DOHH2 (cell line): ENCODE results near the gene PMFBP1.

ENCODE experiments used
- H3F3A ChIP-seq: fragments of 200-600 bp; sonication (generic), shearing (Covaris generic); 2 replicates; pipeline ENCODE4 v1.6.0; 2016; ENCODE audit warnings: antibody characterized with exemption, mild to moderate bottlenecking; ENCODE audit not compliant: control insufficient read depth, insufficient read depth
- H3K27ac ChIP-seq: fragments of 200-600 bp; sonication (generic); 2 replicates; pipeline ENCODE4 v1.5.1; 2014; ENCODE audit warnings: low read depth, mild to moderate bottlenecking, low read length, moderate library complexity
- H3K27me3 ChIP-seq: fragments of 200-600 bp; sonication (generic); 2 replicates; pipeline ENCODE4 v1.6.1; 2014; ENCODE audit warnings: mild to moderate bottlenecking, low read length, mixed read lengths; ENCODE audit not compliant: control insufficient read depth
- H3K36me3 ChIP-seq: fragments of 200-600 bp; sonication (generic); 2 replicates; pipeline ENCODE4 v1.6.1; 2014; ENCODE audit warnings: mild to moderate bottlenecking, low read length, moderate library complexity, mixed read lengths; ENCODE audit not compliant: control insufficient read depth
- H3K4me1 ChIP-seq: fragments of 200-600 bp; sonication (generic); 2 replicates; pipeline ENCODE4 v1.6.1; 2014; ENCODE audit warnings: mild to moderate bottlenecking, low read length, mixed read lengths; ENCODE audit not compliant: control insufficient read depth
- H3K4me2 ChIP-seq: fragments of 200-600 bp; sonication (generic); 2 replicates; pipeline ENCODE4 v1.6.0; 2014; ENCODE audit warnings: mild to moderate bottlenecking, low read length, moderate library complexity
- H3K4me3 ChIP-seq: fragments of 200-600 bp; sonication (generic); 2 replicates; pipeline ENCODE4 v1.5.1; 2014; ENCODE audit warnings: mild to moderate bottlenecking, low read length, mixed read lengths
- H3K79me2 ChIP-seq: fragments of 200-600 bp; sonication (generic); 2 replicates; pipeline ENCODE4 v1.6.1; 2014; ENCODE audit warnings: mild to moderate bottlenecking, low read length, mixed read lengths; ENCODE audit not compliant: control insufficient read depth
- H3K9me2 ChIP-seq: fragments of 200-600 bp; sonication (generic); replicated peaks from 2 replicates; pipeline ENCODE4 v1.6.1; 2014; ENCODE audit warnings: mild to moderate bottlenecking, low read length, mixed read lengths; ENCODE audit not compliant: control insufficient read depth
- H3K9me3 ChIP-seq: fragments of 200-600 bp; sonication (generic); 2 replicates; pipeline ENCODE4 v1.6.1; 2014; ENCODE audit warnings: antibody characterized with exemption, low read length, mixed read lengths; ENCODE audit not compliant: control insufficient read depth, insufficient read depth
- H4K20me1 ChIP-seq: fragments of 200-600 bp; sonication (generic); 2 replicates; pipeline ENCODE4 v1.6.0; 2014; ENCODE audit warnings: low read depth, mild to moderate bottlenecking, antibody characterized with exemption, low read length, moderate library complexity; ENCODE audit not compliant: control insufficient read depth, insufficient read depth
- CTCF ChIP-seq: fragments of 200-600 bp; sonication (generic); IDR thresholded peaks from one replicate; pipeline ENCODE4 v1.5.1; 2014; ENCODE audit warnings: antibody characterized with exemption, mild to moderate bottlenecking, low read depth, low read length; ENCODE audit not compliant: poor library complexity, severe bottlenecking
- EZH2phosphoT487 ChIP-seq: fragments of 200-600 bp; sonication (generic); IDR thresholded peaks from 2 replicates; pipeline ENCODE4 v1.6.1; 2017; ENCODE audit warnings: borderline replicate concordance, mild to moderate bottlenecking, antibody characterized with exemption, low read length, moderate library complexity, mixed read lengths

The PMFBP1 gene

DNA sequence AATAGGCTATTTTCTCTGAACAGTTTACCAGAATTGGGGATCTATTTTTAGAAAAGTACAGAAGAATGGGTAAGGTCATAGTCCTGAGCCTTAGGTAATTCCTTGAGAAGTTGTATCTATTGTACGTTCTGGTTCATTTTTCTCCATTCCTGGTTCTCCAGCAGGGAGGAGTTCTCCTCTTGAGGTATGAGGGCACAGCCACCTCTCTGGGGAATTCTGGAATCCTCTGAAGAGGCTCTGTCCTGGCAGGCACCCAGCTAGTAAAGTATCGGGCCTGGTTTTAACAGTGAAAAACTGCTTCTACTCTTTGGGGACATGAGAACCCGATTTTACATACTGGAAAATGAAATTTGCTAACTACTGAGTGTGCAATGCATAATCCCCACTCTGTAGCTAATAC is 19.6 kb upstream of the PMFBP1 start:
- Histone ChIP-seq H3K79me2 (no peaks in the 10 kb centered on the region), H3K36me3 (no peaks in the 10 kb centered on the region), H3K27ac (no peak overlapping the region), H3K4me1 (no peaks in the 10 kb centered on the region), H3K9me3 (no peaks in the 10 kb centered on the region), H3K4me2 (no peak overlapping the region), H4K20me1 (no peaks in the 10 kb centered on the region), H3K27me3 (0 out of 2 replicates have a peak, but pooled peaks cover 3% of the 10 kb centered on the region), H3K4me3 (no peak overlapping the region), H3F3A (no peaks in the 10 kb centered on the region), H3K9me2 (no peaks in the 10 kb centered on the region)
- TF ChIP-seq CTCF (no peak), EZH2phosphoT487 (no peak)

- no peaks in the 10 kb centered on the region for H4K20me1 ChIP-seq
- no peak for TF ChIP-seq CTCF
- TF ChIP-seq EZH2phosphoT487 = no peak
- no peaks in the 10 kb centered on the region for H3K79me2 ChIP-seq
- H3K9me2 ChIP-seq = no peaks in the 10 kb centered on the region
- no peaks in the 10 kb centered on the region for H3K36me3 ChIP-seq
- no peak overlapping the region for H3K27ac ChIP-seq
- no peaks in the 10 kb centered on the region for H3F3A ChIP-seq
- H3K9me3 ChIP-seq = no peaks in the 10 kb centered on the region
- 0 out of 2 replicates have a peak, but pooled peaks cover 3% of the 10 kb centered on the region for H3K27me3 ChIP-seq
- H3K4me3 ChIP-seq = no peak overlapping the region
- H3K4me2 ChIP-seq = no peak overlapping the region
- H3K4me1 ChIP-seq = no peaks in the 10 kb centered on the region
Observed at GRCh38 chr16:72189865-72190371, 18.0 kb upstream of the PMFBP1 start.

DNA sequence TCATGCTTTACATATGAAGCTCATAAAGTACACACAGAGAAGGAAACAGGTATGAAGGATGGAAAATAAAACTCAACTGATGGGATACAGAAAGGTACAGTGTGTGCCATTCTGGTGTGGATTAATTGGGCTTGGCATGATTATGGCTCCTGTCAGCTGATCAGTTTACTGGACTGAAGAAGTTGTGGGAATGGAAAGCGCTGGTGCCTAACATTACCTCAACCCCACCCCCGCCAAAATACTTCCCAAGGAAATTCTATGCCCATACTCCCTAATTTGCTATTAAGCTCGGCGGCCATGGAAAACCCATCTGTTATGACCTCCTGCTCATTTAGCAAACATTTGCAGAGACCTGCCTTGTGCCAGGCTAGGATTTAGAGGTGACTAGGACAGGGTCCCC is 16.6 kb upstream of the PMFBP1 start:
- Histone ChIP-seq H3K36me3 (no peaks in the 10 kb centered on the region), H3F3A (no peaks in the 10 kb centered on the region), H3K9me2 (no peaks in the 10 kb centered on the region), H3K9me3 (no peaks in the 10 kb centered on the region), H3K4me2 (no peak overlapping the region), H3K4me1 (no peaks in the 10 kb centered on the region), H3K27ac (no peak overlapping the region), H4K20me1 (no peaks in the 10 kb centered on the region), H3K4me3 (no peak overlapping the region), H3K79me2 (no peaks in the 10 kb centered on the region), H3K27me3 (0 out of 2 replicates have a peak, but pooled peaks cover 3% of the 10 kb centered on the region)
- TF ChIP-seq EZH2phosphoT487 (no peak), CTCF (no peak)

DNA sequence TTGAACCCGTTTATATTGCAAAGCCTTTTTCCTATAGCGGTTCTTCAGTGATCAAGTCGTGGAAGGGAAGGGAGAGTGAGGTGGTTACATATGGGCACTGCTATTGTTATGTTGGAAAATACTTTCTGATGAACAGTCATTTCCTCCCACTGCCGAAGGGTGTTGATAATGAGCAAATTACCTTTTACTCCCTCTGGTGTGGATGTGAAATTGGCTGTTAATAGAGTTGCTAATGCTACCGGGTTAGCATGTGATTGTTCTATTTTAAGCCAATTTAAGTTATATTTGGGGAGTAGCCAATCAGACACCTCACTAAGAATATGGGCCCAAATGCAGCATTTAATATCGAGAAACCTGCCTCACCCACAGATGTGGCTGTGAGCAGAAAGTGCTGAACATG is 15.6 kb upstream of the PMFBP1 start:
- Histone ChIP-seq H3K4me3 (no peak overlapping the region), H3K27ac (no peak overlapping the region)

More for the DNA sequence above, 15.6 kb upstream of the PMFBP1 start:
- H3K79me2 ChIP-seq = no peaks in the 10 kb centered on the region
- H3K4me1 ChIP-seq = no peaks in the 10 kb centered on the region
- TF ChIP-seq CTCF (no peak), EZH2phosphoT487 (no peak)
- no peaks in the 10 kb centered on the region for H3F3A ChIP-seq
- 0 out of 2 replicates have a peak, but pooled peaks cover 3% of the 10 kb centered on the region for H3K27me3 ChIP-seq
- no peak overlapping the region for H3K4me2 ChIP-seq
- H3K36me3 ChIP-seq = no peaks in the 10 kb centered on the region
- H3K9me3 ChIP-seq = no peaks in the 10 kb centered on the region
- H4K20me1 ChIP-seq = no peaks in the 10 kb centered on the region
- H3K9me2 ChIP-seq = no peaks in the 10 kb centered on the region
